ENCODE data around the gene ADCY3. TPM values are rescaled to one million over a fixed set of nuclear protein-coding genes. Genes with fewer than 3 reads are reported as not detected.

ADCY3 gene
- total and polyA plus RNA-seq, 12 donors: 5.3 to 50.8 (median 13.1) TPM

GRCh38 chr2:24840962-24841945 lies 78.8 kb downstream of the ADCY3 start:
- WGBS, 2 donors: 90 to 92% methylated on average over 26 of the region's 26 CpGs
- peaks cover 0 to 56% (median 0%) of the 10 kb centered on the region in 9 donors for H3K36me3 ChIP-seq
- intact Hi-C loops (cut with DNase I): no loop called here
- DNase-seq (no peak), ATAC-seq (no peak)
- no peaks in the 10 kb centered on the region for H3K9me3 ChIP-seq
- H3K27ac ChIP-seq: no peak overlapping the region
- no peaks in the 10 kb centered on the region for H3K4me1 ChIP-seq
- no peak overlapping the region for H3K4me3 ChIP-seq
- no peaks in the 10 kb centered on the region for H3K27me3 ChIP-seq
- TF ChIP-seq, protein P1, sequence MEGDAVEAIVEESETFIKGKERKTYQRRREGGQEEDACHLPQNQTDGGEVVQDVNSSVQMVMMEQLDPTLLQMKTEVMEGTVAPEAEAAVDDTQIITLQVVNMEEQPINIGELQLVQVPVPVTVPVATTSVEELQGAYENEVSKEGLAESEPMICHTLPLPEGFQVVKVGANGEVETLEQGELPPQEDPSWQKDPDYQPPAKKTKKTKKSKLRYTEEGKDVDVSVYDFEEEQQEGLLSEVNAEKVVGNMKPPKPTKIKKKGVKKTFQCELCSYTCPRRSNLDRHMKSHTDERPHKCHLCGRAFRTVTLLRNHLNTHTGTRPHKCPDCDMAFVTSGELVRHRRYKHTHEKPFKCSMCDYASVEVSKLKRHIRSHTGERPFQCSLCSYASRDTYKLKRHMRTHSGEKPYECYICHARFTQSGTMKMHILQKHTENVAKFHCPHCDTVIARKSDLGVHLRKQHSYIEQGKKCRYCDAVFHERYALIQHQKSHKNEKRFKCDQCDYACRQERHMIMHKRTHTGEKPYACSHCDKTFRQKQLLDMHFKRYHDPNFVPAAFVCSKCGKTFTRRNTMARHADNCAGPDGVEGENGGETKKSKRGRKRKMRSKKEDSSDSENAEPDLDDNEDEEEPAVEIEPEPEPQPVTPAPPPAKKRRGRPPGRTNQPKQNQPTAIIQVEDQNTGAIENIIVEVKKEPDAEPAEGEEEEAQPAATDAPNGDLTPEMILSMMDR (IDR thresholded peaks at IDR 0.05): no peak

GRCh38 chr2:24840164-24840869 lies 79.7 kb downstream of the ADCY3 start:
- H3K36me3 ChIP-seq: peaks cover 0 to 64% (median 0%) of the 10 kb centered on the region in 9 donors
- ATAC-seq: no peak
- WGBS, 2 donors: 73 to 79% methylated on average over 17 of the region's 17 CpGs

GRCh38 chr2:24839729-24840128 lies 80.3 kb downstream of the ADCY3 start:
- WGBS, 2 donors: 95 to 97% methylated on average over 14 to 15 of the region's 15 CpGs
- intact Hi-C loops (cut with DNase I): no loop called here
- Histone ChIP-seq H3K4me1 (no peaks in the 10 kb centered on the region), H3K4me3 (no peak overlapping the region), H3K36me3 (peaks cover 0 to 69% (median 0%) of the 10 kb centered on the region in 9 donors), H3K9me3 (no peaks in the 10 kb centered on the region), H3K27ac (no peak overlapping the region), H3K27me3 (no peaks in the 10 kb centered on the region)
- TF ChIP-seq, protein P1 (IDR thresholded peaks at IDR 0.05): no peak
- ATAC-seq (no peak), DNase-seq (no peak)

More at GRCh38 chr2:24840164-24840869, 79.7 kb downstream of the ADCY3 start:
- Histone ChIP-seq H3K4me1 (no peaks in the 10 kb centered on the region), H3K27ac (no peak overlapping the region), H3K27me3 (no peaks in the 10 kb centered on the region), H3K4me3 (no peak overlapping the region), H3K9me3 (no peaks in the 10 kb centered on the region)
- TF ChIP-seq, protein P1 (IDR thresholded peaks at IDR 0.05): no peak
- no peak for DNase-seq
- intact Hi-C loops (cut with DNase I): no loop called here

GRCh38 chr2:24838541-24838940 lies 81.5 kb downstream of the ADCY3 start:
- Histone ChIP-seq H3K4me1 (no peaks in the 10 kb centered on the region), H3K27me3 (no peaks in the 10 kb centered on the region), H3K9me3 (no peaks in the 10 kb centered on the region), H3K27ac (no peak overlapping the region), H3K4me3 (no peak overlapping the region), H3K36me3 (peaks cover 0 to 81% (median 0%) of the 10 kb centered on the region in 9 donors)
- 93 to 94% methylated on average over 18 of the region's 18 CpGs for WGBS, 2 donors
- DNase-seq (no peak), ATAC-seq (no peak)
- TF ChIP-seq, protein P1 (IDR thresholded peaks at IDR 0.05): no peak
- intact Hi-C loops (cut with DNase I): no loop called here

Data from heart right ventricle (tissue), 16 donors.